ENCODE measurements around the gene PNMA5.

The PNMA5 gene

GRCh38 chrX:152958524-152959465 is 35.1 kb downstream of the PNMA5 start:
- TF ChIP-seq CTCF (IDR thresholded peaks at IDR 0.05; ENCODE audit: low read depth, low read length, missing control alignments): peak; percentile 74
- DNase-seq (ENCODE audit: low read depth): peak; percentile 67
- peak overlapping the region; percentile 50 for H3K4me3 ChIP-seq (ENCODE audit: low read depth, low read length)

GRCh38 chrX:152958047-152958446 is 35.9 kb downstream of the PNMA5 start:
- DNase-seq (ENCODE audit: low read depth): no peak
- H3K4me3 ChIP-seq (ENCODE audit: low read depth, low read length): peak overlapping the region; percentile 50

GRCh38 chrX:152950786-152951185 is 43.1 kb downstream of the PNMA5 start:
- H3K4me3 ChIP-seq (ENCODE audit: low read depth, low read length): no peak overlapping the region
- DNase-seq (ENCODE audit: low read depth): no peak
- TF ChIP-seq CTCF (IDR thresholded peaks at IDR 0.05; ENCODE audit: low read depth, low read length, missing control alignments): no peak

More at GRCh38 chrX:152958047-152958446, 35.9 kb downstream of the PNMA5 start:
- TF ChIP-seq CTCF (IDR thresholded peaks at IDR 0.05; ENCODE audit: low read depth, low read length, missing control alignments): no peak

GRCh38 chrX:152949114-152949513 is 44.8 kb downstream of the PNMA5 start:
- no peak overlapping the region for H3K4me3 ChIP-seq (ENCODE audit: low read depth, low read length)
- no peak for DNase-seq (ENCODE audit: low read depth)
- TF ChIP-seq CTCF (IDR thresholded peaks at IDR 0.05; ENCODE audit: low read depth, low read length, missing control alignments): no peak

- H3K4me3 ChIP-seq (ENCODE audit: low read depth, low read length): no peak overlapping the region
- DNase-seq (ENCODE audit: low read depth): no peak
- TF ChIP-seq CTCF (IDR thresholded peaks at IDR 0.05; ENCODE audit: low read depth, low read length, missing control alignments): no peak
These were observed 47.2 kb downstream of the PNMA5 start for GRCh38 chrX:152946681-152947080.

GRCh38 chrX:152945021-152945979 is 48.6 kb downstream of the PNMA5 start:
- no peak for DNase-seq (ENCODE audit: low read depth)
- no peak overlapping the region for H3K4me3 ChIP-seq (ENCODE audit: low read depth, low read length)
- TF ChIP-seq CTCF (IDR thresholded peaks at IDR 0.05; ENCODE audit: low read depth, low read length, missing control alignments): no peak

Measured in GM12864 (cell line).